OCI-LY1 (cell line): ENCODE data around the gene PTPN5.

ENCODE experiments used
- CTCF ChIP-seq: fragments of 200-600 bp; sonication (generic), shearing (Covaris generic); IDR thresholded peaks from 2 replicates; pipeline ENCODE4 v1.5.1; 2017; ENCODE audit warnings: mild to moderate bottlenecking, antibody characterized with exemption, low read length, moderate library complexity, mixed read lengths
- EZH2 ChIP-seq: fragments of 200-600 bp; sonication (generic), shearing (Covaris generic); IDR thresholded peaks from 2 replicates; pipeline ENCODE4 v1.8.0; 2017; ENCODE audit warnings: borderline replicate concordance, mixed run types, mild to moderate bottlenecking, antibody characterized with exemption, low read length, moderate library complexity, mixed read lengths

GRCh38 chr11:18750944-18751343 lies 40.7 kb downstream of the PTPN5 start:
- TF ChIP-seq CTCF (no peak), EZH2 (no peak)
